Body of pancreas (tissue), 4 donors: ENCODE data around the gene POU3F1.

ENCODE experiments used
- POLR2A ChIP-seq, 3 donors: fragments of 450-650 bp; IDR thresholded peaks; one replicate each; pipeline ENCODE4 v1.6.1; 2016; ENCODE audit warnings: antibody characterized with exemption in 3 of 3, mild to moderate bottlenecking in 2 of 3
- TF ChIP-seq, protein P1 (sequence below), 7 experiments: fragments of 450-650 bp in 4 of 7; fragments of 200-600 bp in 3 of 7; sonication (generic) in 3 of 7; IDR thresholded peaks; one replicate each; pipeline ENCODE4 v1.5.1; 2016 to 2019; ENCODE audit warnings: antibody characterized with exemption in 7 of 7

DNA sequence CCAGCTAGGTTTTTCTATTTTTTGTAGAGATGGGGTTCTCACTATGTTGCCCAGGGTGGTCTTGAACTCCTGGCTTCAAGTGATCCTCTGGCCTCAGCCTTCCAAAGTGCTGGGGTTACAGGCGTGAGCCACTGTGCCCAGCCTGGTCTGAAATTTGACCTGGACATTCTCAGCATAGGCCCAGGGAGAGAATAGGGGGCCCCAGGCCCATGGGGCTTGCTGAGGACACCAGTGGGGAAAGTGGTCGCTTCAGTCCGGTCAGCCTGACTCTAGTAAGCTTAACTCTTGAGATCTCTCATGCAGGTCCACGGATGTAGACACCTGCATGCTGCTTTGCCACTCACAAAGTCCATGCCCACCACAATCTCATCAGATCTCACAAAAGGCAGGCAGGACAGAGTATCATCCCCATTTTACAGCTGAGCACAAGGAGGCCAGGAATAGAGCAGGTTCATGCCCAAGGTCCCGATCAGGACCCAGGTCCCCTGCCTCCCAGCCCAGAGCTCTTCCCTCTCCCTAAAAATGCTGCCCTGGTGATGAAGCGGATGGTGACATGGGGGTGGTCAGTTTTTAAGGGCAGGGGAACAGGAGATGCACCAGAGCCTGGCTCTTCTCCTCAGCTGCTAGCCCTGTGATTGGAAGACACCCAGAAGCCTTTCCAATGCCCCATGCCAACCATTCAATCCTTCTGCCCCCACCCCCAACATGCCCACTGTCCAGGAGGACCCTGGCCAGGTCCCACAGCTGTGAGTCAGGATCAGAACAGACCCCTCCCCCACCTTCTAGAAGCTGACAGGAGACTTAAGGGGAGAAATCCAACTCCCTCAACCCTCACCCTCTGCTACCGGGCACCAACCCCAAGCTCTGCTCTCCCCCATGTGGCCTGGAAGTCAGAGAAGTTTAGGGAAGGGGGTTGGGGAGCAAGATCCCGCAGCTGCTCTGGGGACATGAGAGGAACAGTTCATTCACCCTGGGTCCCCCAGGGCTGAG, 43.0 kb downstream of the POU3F1 start:
- TF ChIP-seq, protein P1, sequence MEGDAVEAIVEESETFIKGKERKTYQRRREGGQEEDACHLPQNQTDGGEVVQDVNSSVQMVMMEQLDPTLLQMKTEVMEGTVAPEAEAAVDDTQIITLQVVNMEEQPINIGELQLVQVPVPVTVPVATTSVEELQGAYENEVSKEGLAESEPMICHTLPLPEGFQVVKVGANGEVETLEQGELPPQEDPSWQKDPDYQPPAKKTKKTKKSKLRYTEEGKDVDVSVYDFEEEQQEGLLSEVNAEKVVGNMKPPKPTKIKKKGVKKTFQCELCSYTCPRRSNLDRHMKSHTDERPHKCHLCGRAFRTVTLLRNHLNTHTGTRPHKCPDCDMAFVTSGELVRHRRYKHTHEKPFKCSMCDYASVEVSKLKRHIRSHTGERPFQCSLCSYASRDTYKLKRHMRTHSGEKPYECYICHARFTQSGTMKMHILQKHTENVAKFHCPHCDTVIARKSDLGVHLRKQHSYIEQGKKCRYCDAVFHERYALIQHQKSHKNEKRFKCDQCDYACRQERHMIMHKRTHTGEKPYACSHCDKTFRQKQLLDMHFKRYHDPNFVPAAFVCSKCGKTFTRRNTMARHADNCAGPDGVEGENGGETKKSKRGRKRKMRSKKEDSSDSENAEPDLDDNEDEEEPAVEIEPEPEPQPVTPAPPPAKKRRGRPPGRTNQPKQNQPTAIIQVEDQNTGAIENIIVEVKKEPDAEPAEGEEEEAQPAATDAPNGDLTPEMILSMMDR (IDR thresholded peaks at IDR 0.05): no peak
- no peak for TF ChIP-seq POLR2A (IDR thresholded peaks at IDR 0.05)
